HL-60/S4 treated with retinoic acid at 250 ng/mL for 4 days and 3 days (cell line): ENCODE results near the gene ZKSCAN5.
"Not testable (repeated sequence)": the region's sequence is repeated elsewhere in the genome, so short reads cannot be mapped to it uniquely, and the experiment has no call there.

ENCODE experiments used
- in situ Hi-C: fragments of 300-500 bp; cut with MboI; formaldehyde crosslinking; loops from 2 replicates; pipeline ENCODE4 v1.7.0; 2022; ENCODE audit warnings: low sequenced_read_pairs

The ZKSCAN5 gene

DNA sequence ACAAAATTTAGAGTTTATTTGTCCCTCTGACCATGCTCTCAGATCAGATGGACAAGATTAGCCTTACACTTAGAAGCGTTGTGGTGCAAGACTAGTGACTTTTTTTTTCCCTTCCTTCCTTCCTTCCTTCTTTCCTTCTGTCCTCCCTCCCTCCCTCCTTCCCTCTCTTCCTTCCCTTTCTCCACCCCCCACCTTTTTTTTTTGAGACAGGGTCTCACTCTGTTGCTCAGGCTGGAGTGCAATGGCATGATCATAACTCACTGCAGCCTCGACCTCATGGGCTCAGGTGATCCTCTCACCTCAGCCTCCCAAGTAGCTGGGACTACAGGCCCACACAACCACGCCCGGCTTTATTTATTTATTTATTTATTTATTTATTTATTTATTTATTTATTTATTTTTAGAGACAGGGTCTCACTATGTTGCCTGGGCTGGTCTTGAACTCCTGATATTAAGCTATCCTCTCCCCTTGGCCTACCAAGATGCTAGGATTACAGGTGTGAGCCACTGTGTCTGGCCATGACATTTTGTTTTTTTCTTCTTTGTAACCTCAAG lies 76.4 kb downstream of the ZKSCAN5 start:
- in situ Hi-C loops: not testable (repeated sequence)
